Measurements from ENCODE around the gene NAV2.

DNA sequence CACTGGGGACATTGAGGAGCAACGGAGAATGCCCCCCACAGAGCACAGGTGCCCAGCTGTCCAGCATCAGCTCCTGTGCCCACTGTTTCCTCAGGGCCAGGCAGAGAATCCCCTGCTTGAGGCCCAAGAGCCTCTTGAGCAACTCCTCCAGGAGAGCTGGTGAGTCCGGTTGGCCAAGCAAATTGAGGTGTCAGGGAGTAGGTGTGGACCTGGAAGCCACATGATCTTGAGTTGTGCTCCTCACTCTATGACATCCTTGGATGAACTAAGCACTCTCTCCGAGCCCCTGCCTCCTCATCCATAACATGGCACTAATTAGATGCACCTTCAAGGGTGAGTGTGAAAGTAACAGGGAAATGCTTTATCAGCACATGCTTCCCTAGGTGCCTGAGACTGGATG is 326.3 kb downstream of the NAV2 start:
- TF ChIP-seq, protein P1, sequence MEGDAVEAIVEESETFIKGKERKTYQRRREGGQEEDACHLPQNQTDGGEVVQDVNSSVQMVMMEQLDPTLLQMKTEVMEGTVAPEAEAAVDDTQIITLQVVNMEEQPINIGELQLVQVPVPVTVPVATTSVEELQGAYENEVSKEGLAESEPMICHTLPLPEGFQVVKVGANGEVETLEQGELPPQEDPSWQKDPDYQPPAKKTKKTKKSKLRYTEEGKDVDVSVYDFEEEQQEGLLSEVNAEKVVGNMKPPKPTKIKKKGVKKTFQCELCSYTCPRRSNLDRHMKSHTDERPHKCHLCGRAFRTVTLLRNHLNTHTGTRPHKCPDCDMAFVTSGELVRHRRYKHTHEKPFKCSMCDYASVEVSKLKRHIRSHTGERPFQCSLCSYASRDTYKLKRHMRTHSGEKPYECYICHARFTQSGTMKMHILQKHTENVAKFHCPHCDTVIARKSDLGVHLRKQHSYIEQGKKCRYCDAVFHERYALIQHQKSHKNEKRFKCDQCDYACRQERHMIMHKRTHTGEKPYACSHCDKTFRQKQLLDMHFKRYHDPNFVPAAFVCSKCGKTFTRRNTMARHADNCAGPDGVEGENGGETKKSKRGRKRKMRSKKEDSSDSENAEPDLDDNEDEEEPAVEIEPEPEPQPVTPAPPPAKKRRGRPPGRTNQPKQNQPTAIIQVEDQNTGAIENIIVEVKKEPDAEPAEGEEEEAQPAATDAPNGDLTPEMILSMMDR (conservative IDR thresholded peaks at IDR 0.05): no peak
- TF ChIP-seq EZH2 (IDR thresholded peaks at IDR 0.05; ENCODE audit: low read depth): no peak

Data from PC-9 (cell line).